ENCODE results near the gene MAP4.

MAP4 gene

GRCh38 chr3:47877290-47877689 lies 138.9 kb downstream of the MAP4 start:
- no peak for TF ChIP-seq YY1 (IDR thresholded peaks at IDR 0.05; ENCODE audit: insufficient read depth, insufficient read length)
- no peak for TF ChIP-seq ZNF274 (IDR thresholded peaks at IDR 0.05; ENCODE audit: low read depth, low read length)
- no peak for TF ChIP-seq SUZ12 (IDR thresholded peaks at IDR 0.05; ENCODE audit: extremely low read depth, insufficient read depth, insufficient read length)
- H3K4me1 ChIP-seq (ENCODE audit: insufficient read depth, insufficient read length): no peaks in the 10 kb centered on the region
- H3K4me3 ChIP-seq (ENCODE audit: insufficient read length, low read depth): no peak overlapping the region
- H3K27me3 ChIP-seq (ENCODE audit: insufficient read depth, insufficient read length): no peaks in the 10 kb centered on the region
- H3K9ac ChIP-seq (ENCODE audit: insufficient read length, low read depth): no peak overlapping the region
- H3K9me3 ChIP-seq (ENCODE audit: insufficient read depth, low read length): no peaks in the 10 kb centered on the region
- H3K36me3 ChIP-seq (ENCODE audit: insufficient read depth, insufficient read length, low read length): peaks cover 33% of the 10 kb centered on the region
- DNase-seq (ENCODE audit: low read depth, low spot score): no peak

- H3K9ac ChIP-seq (ENCODE audit: insufficient read length, low read depth): no peak overlapping the region
- DNase-seq (ENCODE audit: low read depth, low spot score): no peak
- TF ChIP-seq ZNF274 (IDR thresholded peaks at IDR 0.05; ENCODE audit: low read depth, low read length) (no peak), SUZ12 (IDR thresholded peaks at IDR 0.05; ENCODE audit: extremely low read depth, insufficient read depth, insufficient read length) (no peak), YY1 (IDR thresholded peaks at IDR 0.05; ENCODE audit: insufficient read depth, insufficient read length) (no peak)
- no peak overlapping the region for H3K4me3 ChIP-seq (ENCODE audit: insufficient read length, low read depth)
- H3K4me1 ChIP-seq (ENCODE audit: insufficient read depth, insufficient read length): no peaks in the 10 kb centered on the region
- H3K9me3 ChIP-seq (ENCODE audit: insufficient read depth, low read length): no peaks in the 10 kb centered on the region
- no peaks in the 10 kb centered on the region for H3K27me3 ChIP-seq (ENCODE audit: insufficient read depth, insufficient read length)
- peaks cover 53% of the 10 kb centered on the region for H3K36me3 ChIP-seq (ENCODE audit: insufficient read depth, insufficient read length, low read length)
These were observed 141.3 kb downstream of the MAP4 start for GRCh38 chr3:47874913-47875312.

- Histone ChIP-seq H3K4me3 (ENCODE audit: insufficient read length, low read depth) (no peak overlapping the region), H3K9me3 (ENCODE audit: insufficient read depth, low read length) (no peaks in the 10 kb centered on the region), H3K9ac (ENCODE audit: insufficient read length, low read depth) (no peak overlapping the region), H3K36me3 (ENCODE audit: insufficient read depth, insufficient read length, low read length) (peaks cover 57% of the 10 kb centered on the region), H3K4me1 (ENCODE audit: insufficient read depth, insufficient read length) (no peaks in the 10 kb centered on the region), H3K27me3 (ENCODE audit: insufficient read depth, insufficient read length) (no peaks in the 10 kb centered on the region)
- TF ChIP-seq YY1 (IDR thresholded peaks at IDR 0.05; ENCODE audit: insufficient read depth, insufficient read length): no peak
- no peak for TF ChIP-seq ZNF274 (IDR thresholded peaks at IDR 0.05; ENCODE audit: low read depth, low read length)
- TF ChIP-seq SUZ12 (IDR thresholded peaks at IDR 0.05; ENCODE audit: extremely low read depth, insufficient read depth, insufficient read length): no peak
- no peak for DNase-seq (ENCODE audit: low read depth, low spot score)
These were observed 141.8 kb downstream of the MAP4 start for GRCh38 chr3:47874438-47874837.

- TF ChIP-seq SUZ12 (IDR thresholded peaks at IDR 0.05; ENCODE audit: extremely low read depth, insufficient read depth, insufficient read length): no peak
- TF ChIP-seq ZNF274 (IDR thresholded peaks at IDR 0.05; ENCODE audit: low read depth, low read length): no peak
- no peak for TF ChIP-seq YY1 (IDR thresholded peaks at IDR 0.05; ENCODE audit: insufficient read depth, insufficient read length)
- H3K9ac ChIP-seq (ENCODE audit: insufficient read length, low read depth): no peak overlapping the region
- H3K27me3 ChIP-seq (ENCODE audit: insufficient read depth, insufficient read length): no peaks in the 10 kb centered on the region
- H3K4me3 ChIP-seq (ENCODE audit: insufficient read length, low read depth): no peak overlapping the region
- peaks cover 73% of the 10 kb centered on the region for H3K36me3 ChIP-seq (ENCODE audit: insufficient read depth, insufficient read length, low read length)
- no peaks in the 10 kb centered on the region for H3K9me3 ChIP-seq (ENCODE audit: insufficient read depth, low read length)
- DNase-seq (ENCODE audit: low read depth, low spot score): no peak
- H3K4me1 ChIP-seq (ENCODE audit: insufficient read depth, insufficient read length): no peaks in the 10 kb centered on the region
These were observed 143.3 kb downstream of the MAP4 start for GRCh38 chr3:47872916-47873315.

- no peak for DNase-seq (ENCODE audit: low read depth, low spot score)
- TF ChIP-seq YY1 (IDR thresholded peaks at IDR 0.05; ENCODE audit: insufficient read depth, insufficient read length): no peak
These were observed 144.8 kb downstream of the MAP4 start for GRCh38 chr3:47871389-47871788.

GRCh38 chr3:47870702-47871260 lies 145.4 kb downstream of the MAP4 start:
- DNase-seq (ENCODE audit: low read depth, low spot score): no peak
- Histone ChIP-seq H3K9ac (ENCODE audit: insufficient read length, low read depth) (no peak overlapping the region), H3K4me3 (ENCODE audit: insufficient read length, low read depth) (no peak overlapping the region), H3K36me3 (ENCODE audit: insufficient read depth, insufficient read length, low read length) (peaks cover 82% of the 10 kb centered on the region), H3K4me1 (ENCODE audit: insufficient read depth, insufficient read length) (no peaks in the 10 kb centered on the region), H3K9me3 (ENCODE audit: insufficient read depth, low read length) (no peaks in the 10 kb centered on the region), H3K27me3 (ENCODE audit: insufficient read depth, insufficient read length) (no peaks in the 10 kb centered on the region)
- TF ChIP-seq ZNF274 (IDR thresholded peaks at IDR 0.05; ENCODE audit: low read depth, low read length) (no peak), SUZ12 (IDR thresholded peaks at IDR 0.05; ENCODE audit: extremely low read depth, insufficient read depth, insufficient read length) (no peak), YY1 (IDR thresholded peaks at IDR 0.05; ENCODE audit: insufficient read depth, insufficient read length) (no peak)

More at GRCh38 chr3:47871389-47871788, 144.8 kb downstream of the MAP4 start:
- no peak overlapping the region for H3K9ac ChIP-seq (ENCODE audit: insufficient read length, low read depth)
- no peaks in the 10 kb centered on the region for H3K9me3 ChIP-seq (ENCODE audit: insufficient read depth, low read length)
- H3K36me3 ChIP-seq (ENCODE audit: insufficient read depth, insufficient read length, low read length): peaks cover 78% of the 10 kb centered on the region
- H3K4me3 ChIP-seq (ENCODE audit: insufficient read length, low read depth): no peak overlapping the region
- H3K4me1 ChIP-seq (ENCODE audit: insufficient read depth, insufficient read length): no peaks in the 10 kb centered on the region
- no peaks in the 10 kb centered on the region for H3K27me3 ChIP-seq (ENCODE audit: insufficient read depth, insufficient read length)

GRCh38 chr3:47870156-47870555 lies 146.1 kb downstream of the MAP4 start:
- no peak overlapping the region for H3K4me3 ChIP-seq (ENCODE audit: insufficient read length, low read depth)
- no peak overlapping the region for H3K9ac ChIP-seq (ENCODE audit: insufficient read length, low read depth)
- TF ChIP-seq ZNF274 (IDR thresholded peaks at IDR 0.05; ENCODE audit: low read depth, low read length): no peak
- no peak for TF ChIP-seq SUZ12 (IDR thresholded peaks at IDR 0.05; ENCODE audit: extremely low read depth, insufficient read depth, insufficient read length)
- TF ChIP-seq YY1 (IDR thresholded peaks at IDR 0.05; ENCODE audit: insufficient read depth, insufficient read length): no peak
- H3K4me1 ChIP-seq (ENCODE audit: insufficient read depth, insufficient read length): no peaks in the 10 kb centered on the region
- no peak for DNase-seq (ENCODE audit: low read depth, low spot score)
- H3K27me3 ChIP-seq (ENCODE audit: insufficient read depth, insufficient read length): no peaks in the 10 kb centered on the region
- H3K36me3 ChIP-seq (ENCODE audit: insufficient read depth, insufficient read length, low read length): peaks cover 82% of the 10 kb centered on the region
- no peaks in the 10 kb centered on the region for H3K9me3 ChIP-seq (ENCODE audit: insufficient read depth, low read length)

Data from NT2/D1 (cell line).